GM19239 (cell line): ENCODE measurements around the gene UBE3D.

Experiments
- DNase-seq: peaks from one replicate; pipeline ENCODE4 v3.0.0; 2011; ENCODE audit warnings: low spot score; ENCODE audit not compliant: insufficient read length
- FAIRE-seq: peaks from 2 replicates; lab custom pipeline; 2011; peaks lifted over from hg19 to GRCh38; lab: Jason Lieb, UNC

Gene UBE3D, protein sequence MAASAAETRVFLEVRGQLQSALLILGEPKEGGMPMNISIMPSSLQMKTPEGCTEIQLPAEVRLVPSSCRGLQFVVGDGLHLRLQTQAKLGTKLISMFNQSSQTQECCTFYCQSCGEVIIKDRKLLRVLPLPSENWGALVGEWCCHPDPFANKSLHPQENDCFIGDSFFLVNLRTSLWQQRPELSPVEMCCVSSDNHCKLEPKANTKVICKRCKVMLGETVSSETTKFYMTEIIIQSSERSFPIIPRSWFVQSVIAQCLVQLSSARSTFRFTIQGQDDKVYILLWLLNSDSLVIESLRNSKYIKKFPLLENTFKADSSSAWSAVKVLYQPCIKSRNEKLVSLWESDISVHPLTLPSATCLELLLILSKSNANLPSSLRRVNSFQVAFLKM

DNA sequence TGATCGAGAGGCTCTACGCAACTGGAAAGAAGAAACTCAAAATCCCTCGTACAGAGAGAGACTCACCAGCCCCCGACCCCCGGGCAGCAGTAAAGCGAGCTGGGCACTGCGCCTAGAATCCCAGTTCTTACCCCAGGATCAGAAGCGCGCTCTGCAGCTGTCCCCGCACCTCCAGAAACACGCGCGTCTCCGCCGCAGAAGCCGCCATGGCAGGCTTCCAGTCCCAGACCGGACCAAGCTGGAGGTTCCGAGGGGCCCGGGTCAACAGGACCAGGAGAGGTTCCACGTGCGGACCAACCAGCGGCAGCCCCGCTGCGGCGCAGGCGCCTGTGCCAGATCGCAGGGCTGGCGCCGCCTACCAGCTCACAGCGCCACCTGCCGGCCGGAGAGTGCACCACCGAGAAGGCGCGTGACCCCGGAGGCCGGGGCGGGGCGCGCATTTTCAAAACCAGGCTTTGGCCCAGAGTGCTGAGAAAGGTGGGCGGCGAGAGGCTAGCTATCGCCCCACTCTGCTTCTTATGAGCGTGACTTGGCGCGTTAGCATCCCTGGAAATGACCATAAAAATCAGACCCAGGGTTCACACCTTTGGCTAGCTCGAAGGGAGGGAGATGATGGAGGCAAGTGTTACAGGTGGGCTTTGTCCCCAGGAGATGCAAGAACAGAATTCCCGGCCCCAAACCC, at the start of gene UBE3D:
Gene UBE3D (minus strand): TSS at position 331 of the 682 bp plus-strand sequence. CDS start 123 bp downstream, at position 208.
- FAIRE-seq (peak; percentile 52), DNase-seq (peak; percentile 48)

DNA sequence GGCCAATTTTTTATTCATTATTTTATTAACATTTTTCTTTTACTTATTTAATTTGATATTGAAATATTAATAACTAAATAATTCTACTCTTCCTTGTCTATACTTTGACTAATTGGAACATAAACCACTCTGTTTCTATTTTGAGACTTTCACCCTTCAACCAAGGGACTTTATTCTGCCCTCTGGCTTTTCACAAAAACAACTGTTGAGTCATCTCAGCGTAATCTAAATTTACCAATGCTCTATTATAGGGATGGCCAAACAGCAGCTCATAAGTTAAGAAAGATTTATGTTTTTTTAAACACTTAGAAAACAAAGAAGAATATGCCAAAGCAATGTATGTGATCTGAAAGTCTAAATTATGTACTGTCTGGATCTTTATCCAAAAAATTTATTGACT, 48.5 kb upstream of the UBE3D start:
- FAIRE-seq, result no peak
- DNase-seq, result no peak

DNA sequence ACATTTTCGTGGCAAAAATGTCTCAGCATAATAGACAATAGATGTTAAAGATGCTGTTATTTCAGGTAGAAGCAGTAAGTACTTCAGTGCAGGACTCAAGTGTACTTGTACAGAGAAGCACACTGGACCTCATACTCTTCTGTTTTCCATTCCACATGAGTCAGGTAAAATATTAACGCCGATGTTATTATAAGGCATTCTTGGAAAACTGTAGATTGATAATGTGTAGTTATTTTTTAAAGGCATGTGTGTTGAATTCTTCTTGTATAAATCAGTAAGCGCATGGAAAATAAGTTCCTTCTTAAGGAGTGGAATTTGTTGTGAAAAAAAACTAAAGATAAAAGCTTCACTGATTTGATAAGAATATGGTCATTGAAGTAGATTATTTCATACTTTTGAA, 47.6 kb upstream of the UBE3D start:
- no peak for DNase-seq
- no peak for FAIRE-seq

DNA sequence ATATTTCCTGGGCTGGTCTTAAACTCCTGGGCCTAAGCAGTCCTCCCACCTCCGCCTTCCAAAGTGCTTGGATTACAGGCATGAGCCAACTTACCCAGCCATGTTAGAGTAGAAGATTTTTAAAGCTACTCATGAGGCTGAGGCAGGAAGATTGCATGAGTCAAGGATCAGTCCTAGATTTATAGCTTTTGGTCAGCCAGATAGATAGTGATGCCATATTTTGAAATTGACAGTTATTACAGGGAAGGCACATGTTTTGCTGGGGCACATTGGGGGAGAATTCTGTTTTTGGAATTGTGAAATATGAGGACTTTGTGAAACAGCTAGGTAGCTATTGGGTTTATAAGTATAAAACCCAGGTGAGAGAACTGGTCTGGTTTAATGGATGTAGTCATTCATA, 42.7 kb upstream of the UBE3D start:
- FAIRE-seq (no peak), DNase-seq (no peak)

DNA sequence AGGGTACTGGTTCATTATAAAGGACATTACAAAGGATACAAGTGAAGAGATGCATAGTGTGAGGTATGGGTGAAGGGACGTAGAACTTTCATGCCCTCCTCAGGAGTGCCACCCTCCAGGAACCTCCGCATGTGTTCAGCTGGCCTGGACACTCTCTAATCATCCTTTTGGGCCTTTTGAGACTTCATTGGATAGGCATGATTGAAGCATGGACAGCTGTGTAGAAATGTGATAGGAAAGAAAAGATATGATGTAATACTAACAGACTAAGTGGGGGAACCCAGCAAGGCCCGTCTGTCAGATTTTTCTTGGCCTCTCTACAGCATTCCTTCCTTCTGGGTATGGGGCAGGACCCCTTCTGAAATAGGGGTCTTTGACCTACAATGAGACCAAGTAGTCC, 32.9 kb upstream of the UBE3D start:
- FAIRE-seq, result no peak
- no peak for DNase-seq

DNA sequence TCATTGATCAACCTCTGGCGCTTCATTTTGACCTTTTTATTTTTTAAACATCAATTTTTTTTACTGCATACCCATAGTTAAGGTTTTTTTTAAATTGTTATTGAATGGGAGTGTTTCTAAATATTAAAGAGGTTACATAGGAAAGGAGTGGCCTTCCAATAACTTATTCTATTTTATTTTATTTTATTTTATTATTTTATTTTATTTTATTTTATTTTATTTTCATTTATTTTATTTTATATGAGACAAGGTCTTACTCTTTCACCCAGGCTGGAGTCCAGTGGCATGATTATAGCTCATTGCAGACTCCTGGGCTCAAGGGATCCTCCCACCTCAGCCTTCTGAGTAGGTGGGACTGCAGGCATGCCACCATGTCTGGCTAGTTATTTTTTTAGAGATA, 32.0 kb upstream of the UBE3D start:
- no peak for FAIRE-seq

DNA sequence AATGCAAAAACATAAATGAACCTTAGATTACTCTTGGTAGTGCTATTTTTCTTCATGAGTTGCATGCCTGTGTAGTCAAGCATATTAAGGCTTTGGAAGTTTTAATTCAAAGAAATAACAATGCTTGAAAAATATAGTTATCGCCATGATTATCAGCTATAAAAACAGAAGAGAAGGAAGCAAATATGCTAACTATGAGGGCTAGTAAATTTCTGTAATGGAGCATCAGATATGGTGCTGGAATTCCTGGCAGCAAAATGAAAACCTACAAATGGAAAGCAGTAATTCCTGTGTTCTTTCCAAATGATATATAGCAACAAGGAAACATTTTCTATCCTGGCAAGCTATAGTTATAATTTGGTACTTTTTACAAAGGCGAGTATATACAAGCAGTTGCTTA, 31.6 kb upstream of the UBE3D start:
- FAIRE-seq (no peak), DNase-seq (no peak)

More for the DNA sequence above, 32.0 kb upstream of the UBE3D start:
- DNase-seq, result no peak

DNA sequence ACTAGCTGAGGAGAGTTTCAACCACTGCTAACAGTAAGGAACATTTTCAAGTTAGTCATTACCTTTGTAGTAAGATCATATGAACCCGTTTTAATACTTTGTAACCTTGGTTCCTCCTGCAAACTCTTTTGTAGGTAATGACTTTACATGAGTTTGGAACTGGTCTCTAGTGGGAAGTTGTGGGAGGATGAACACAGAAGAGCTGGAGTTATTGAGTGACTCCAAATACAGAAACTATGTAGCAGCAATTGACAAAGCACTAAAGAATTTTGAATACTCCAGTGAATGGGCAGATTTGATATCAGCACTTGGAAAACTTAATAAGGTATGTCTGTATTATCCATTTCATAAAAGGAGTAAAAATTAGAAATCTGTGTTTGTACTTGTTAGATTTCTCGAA, 31.1 kb upstream of the UBE3D start:
- FAIRE-seq (no peak), DNase-seq (no peak)

DNA sequence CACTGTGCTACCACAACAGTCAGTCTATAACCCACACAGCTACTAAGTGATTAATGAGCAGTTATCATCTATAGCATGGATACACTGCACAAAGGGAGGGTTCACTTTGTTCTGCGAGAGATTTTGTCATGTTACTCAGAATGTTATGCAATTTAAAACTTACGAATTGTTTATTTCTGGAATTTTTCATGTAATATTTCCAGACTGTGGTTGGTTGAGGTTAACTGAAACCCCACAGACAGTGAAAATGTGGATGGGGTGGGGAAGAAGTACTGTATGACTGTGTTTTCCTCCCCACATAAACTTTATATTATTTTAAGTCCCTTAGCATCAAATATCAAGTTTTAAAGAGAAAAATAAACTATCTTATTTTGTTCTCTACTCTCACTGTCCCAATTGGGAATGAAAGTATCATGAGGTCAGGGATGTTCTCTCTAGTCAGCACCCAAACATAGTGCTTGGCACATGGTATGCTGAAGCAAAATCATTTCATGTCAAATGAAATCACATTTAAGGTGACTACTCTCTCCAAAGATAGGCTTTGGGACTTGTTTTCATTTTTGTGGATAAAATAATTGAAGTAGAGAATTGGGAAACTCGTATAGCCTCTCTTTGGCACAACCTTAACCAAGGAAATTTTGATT, 27.2 kb upstream of the UBE3D start:
- FAIRE-seq, result peak; percentile 53
- DNase-seq, result no peak

DNA sequence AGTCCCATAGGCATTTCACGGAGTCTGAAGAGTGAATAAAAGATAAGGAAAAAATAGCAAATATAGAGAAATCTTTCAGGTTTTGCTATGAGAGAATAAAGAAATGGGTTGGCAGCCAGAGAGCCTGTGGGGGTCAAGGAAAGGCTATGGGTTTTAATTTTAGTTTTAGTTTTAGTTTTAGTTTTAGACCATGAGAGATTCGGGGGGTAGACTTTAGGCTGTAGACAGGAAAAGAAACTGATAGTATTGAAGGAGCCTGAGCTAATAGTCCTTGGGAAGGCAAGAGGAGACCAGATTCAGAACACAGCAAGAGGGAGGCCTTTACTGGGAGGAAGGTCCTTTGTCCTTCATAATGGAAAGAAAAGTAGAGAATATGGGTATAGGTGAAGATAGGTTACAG, 21.1 kb upstream of the UBE3D start:
- DNase-seq (peak; percentile 33), FAIRE-seq (peak; percentile 95)

DNA sequence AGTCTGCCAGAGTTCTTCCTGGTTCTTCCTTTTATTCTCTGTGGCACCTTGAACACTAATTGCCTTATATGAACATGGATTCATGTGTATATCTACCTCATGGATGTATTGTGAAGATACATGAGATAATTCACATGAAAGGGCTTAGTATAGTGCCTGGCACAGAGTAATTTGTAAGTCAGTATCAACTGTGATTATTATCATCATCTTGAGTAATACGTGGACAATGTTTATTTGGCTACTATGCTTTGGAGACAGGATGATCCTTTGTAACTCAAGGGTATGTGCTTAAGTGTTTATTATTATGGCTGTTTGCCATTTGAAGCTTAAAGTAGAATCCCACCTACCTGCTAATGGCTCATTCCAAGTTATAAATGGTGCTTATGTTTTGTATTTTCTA, 17.8 kb upstream of the UBE3D start:
- DNase-seq (no peak), FAIRE-seq (no peak)

DNA sequence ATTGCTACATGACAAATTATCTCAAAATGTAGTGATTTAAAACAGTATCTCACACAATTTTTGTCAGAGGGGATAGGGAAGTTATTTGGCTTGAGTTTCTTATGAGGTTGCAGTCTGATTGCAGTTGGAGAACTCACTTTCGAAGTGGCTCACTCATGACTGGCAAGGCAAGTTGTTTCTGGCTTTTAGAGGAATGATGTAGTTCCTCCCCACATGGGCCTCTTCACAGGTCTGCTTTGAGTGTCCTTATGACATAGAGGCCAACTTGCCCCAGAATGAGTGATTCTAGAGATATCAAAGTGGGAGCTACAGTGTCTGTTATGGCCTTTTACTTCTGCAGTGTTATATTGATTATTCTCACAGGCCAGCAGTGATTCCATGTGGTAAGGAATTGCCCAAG, 8.0 kb upstream of the UBE3D start:
- peak; percentile 70 for FAIRE-seq

DNA sequence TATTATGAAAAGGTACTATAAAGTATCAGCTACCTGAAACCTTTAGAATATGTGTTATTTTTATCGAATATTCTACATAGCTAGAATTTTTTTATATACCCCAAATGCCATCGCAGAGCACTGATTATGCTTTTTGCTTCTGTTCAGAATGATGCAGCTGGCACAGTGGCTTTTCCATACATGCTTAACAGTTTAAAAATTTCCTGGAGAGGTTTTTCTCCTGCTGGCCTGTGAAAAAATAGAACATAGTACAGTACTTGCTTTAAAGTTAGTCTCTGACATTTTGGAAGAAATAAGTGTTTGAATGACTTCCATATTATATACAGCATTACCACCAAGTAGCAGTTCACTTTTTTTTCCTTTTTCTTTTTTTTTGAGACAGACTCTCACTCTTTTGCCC, 7.1 kb upstream of the UBE3D start:
- FAIRE-seq, result no peak
- no peak for DNase-seq

More for the DNA sequence above, 8.0 kb upstream of the UBE3D start:
- no peak for DNase-seq

DNA sequence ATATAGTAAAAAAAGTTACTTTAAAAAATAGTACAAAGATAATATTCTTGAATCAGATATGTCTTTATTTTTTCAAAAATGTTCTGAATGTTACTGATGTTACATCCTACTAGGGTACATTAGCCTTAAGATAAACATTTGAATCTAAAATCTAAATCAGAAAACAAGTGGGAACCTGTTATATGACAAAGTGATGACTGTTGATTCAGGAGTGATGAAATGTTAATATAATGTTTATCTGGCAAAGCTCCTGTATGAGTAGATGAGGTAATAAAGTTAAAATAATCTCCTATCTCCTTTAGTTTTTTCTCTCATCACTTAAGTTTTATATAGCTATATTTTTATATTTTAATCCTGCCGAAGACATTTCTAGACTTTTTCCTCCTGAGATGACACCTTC, 6.1 kb upstream of the UBE3D start:
- no peak for FAIRE-seq

DNA sequence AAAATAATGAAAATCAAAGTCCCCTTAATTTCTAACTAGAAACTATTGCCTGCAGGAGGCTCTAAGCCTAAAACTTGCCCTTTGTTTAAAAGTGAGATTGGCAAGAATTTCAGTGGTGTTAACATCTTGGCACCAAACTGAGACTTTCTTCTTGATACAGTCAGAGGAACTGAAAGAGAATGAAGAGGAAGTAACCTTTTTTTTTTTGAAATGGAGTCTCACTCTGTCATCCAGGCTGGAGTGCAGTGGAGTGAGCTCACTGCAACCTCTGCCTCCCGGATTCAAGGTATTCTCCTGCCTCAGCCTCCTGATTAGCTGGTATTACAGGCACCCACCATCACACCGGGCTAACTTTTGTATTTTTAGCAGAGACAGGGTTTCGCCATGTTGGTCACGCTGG, 5.4 kb upstream of the UBE3D start:
- no peak for DNase-seq
- FAIRE-seq, result peak; percentile 86

More for the DNA sequence above, 6.1 kb upstream of the UBE3D start:
- no peak for DNase-seq

DNA sequence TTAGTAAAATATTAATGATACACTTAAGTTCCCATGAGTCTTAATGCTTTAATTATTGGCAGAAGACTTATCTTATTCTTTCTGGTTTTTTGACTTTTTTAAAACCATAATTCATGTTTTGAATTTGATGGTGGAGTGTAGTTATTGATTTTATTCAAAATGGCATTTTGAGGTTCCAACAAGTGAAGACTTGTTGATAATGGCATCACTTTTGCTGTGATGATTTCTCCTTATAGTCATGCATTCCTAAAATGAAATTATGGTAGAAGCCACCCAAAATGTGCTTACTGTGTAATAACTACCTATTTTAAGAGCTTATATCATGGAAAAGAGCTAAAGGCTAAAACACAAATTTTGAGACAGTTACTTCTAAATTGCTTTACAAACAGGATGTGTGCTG, 4.0 kb upstream of the UBE3D start:
- peak; percentile 74 for FAIRE-seq
- no peak for DNase-seq

DNA sequence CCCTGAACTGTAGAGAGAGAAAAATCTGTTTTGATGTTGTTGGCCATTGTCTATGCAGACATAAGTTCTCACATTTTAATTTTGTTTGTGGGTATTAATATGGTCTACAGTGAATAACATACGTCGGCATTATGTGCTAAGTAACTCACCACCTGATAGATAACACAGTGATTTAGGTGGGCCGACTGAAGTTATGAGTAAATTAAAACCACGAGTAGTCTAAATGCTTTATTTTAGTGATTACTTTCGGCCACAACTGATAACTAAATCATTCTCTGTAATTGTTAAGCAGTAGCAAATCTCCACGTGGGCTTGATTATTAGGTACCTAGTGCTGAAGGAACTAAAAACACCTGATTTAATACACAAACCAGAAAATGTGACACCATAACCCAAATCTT, 3.0 kb upstream of the UBE3D start:
- FAIRE-seq (peak; percentile 18), DNase-seq (no peak)

DNA sequence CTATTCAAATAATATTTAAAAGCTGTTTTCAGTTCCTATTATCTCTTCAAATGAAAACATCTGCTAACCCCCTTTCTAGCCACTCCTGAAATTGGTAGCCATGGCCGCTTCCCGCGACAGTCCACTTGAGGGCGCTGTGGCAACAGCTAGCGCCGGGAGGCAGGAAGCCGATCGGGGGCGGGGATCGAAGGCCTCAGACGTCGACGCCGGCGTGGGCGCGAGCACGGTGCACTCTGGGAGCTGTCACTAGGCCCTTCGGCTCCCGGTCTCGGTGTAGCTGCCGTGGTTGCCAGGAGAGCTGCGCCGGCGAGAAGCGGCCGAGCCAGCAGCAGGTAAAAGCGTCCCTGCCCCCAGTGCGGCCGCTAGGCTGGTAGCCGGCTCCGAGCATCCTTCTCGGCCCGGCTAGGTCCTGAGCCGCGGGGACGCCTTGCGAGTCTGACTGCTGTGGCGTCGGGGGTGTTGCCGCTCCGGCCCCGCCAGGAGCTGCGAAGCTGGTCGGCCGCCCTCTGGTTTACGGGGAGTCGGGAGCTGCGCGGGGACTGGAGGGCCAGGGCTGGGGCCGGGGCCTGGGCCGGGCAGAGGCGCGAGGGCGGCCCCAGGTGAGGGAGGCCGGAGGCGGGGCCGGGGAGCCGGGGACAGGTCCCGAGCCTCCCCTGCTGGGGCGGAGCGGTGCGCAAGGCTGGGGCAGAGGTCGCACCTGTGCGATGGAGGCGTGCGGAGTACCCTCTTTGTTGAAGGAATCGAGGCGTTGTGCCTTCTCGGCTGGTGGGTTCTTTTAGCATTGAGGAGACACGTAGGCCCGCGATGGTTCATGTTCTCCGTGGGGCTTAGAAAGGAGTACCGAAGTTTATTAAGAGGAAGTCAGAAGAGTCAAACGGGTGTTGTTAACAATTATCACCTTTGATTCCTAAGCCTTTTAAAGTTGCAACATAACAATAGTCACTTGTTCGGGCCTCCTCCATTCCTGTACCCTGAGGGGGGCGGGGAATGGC, 2.1 kb upstream of the UBE3D start, which contains the start of gene DOP1A:
Gene DOP1A (plus strand): TSS at position 224 of the 992 bp plus-strand sequence. CDS start 29,307 bp downstream, outside the sequence.
- DNase-seq, result peak; percentile 59
- peak; percentile 94 for FAIRE-seq

DNA sequence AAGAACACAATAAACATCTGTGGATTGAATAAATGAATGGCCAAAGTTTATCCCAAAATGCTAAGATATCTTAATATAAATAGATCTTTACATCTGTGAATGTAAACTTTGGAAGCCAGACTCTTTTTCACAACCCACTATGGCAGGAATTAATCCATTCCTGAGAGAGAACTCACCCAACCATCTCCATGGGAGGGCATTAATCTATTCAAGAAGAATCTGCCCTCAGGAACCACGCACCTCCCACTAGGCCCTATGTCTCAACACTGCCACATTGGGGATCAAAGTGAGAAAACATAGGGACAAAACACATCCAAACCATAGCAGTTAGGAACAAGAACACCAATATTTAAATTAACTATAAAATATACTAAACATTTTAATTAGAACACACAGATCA, 3.4 kb downstream of the UBE3D start:
- no peak for FAIRE-seq

DNA sequence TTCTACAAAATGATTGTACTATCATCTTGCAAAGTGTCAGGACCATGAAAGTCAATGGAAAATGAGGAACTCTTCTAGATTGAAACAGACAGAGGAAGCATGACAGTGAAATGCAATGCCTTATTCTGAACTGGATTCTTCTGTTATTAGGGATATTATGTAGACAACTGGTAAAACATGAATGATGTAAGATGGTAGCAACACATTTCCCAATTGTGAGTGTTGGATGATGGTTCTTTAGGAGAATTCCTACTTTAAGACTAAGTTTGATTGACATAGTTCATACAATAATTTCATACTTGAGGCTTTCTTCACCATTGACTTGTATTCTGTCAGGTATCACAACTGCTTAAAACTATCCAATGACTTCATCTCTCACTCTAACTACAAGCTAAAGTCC, 4.5 kb downstream of the UBE3D start:
- FAIRE-seq (no peak), DNase-seq (no peak)

More for the DNA sequence above, 3.4 kb downstream of the UBE3D start:
- no peak for DNase-seq
